ENCODE results near the gene PPP2R5C.
"Not testable (repeated sequence)": the region's sequence is repeated elsewhere in the genome, so short reads cannot be mapped to it uniquely, and the experiment has no call there.

The PPP2R5C gene

DNA sequence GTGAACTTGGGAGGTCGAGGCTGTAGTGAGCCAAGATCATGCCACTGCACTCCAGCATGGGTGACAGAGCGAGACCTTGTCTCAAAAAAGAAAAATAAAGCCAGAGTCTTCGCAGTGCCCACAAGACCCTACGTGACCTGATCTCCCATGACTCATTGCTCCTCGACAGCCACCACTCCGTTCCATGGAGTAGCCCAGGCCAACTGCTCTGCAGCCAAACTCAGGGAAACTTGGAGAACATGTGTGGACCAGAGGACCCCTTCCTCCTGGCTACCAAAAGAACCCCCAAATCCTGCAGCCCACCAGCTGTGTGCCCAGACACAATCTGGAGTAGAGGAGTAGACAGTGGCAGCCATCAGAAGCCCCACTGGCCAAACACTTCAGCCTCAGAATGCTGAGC is 32.1 kb upstream of the PPP2R5C start:
- TF ChIP-seq EZH2 (IDR thresholded peaks at IDR 0.05; ENCODE audit: borderline replicate concordance, low read depth, low read length, severe bottlenecking): no peak
- TF ChIP-seq, protein P1, sequence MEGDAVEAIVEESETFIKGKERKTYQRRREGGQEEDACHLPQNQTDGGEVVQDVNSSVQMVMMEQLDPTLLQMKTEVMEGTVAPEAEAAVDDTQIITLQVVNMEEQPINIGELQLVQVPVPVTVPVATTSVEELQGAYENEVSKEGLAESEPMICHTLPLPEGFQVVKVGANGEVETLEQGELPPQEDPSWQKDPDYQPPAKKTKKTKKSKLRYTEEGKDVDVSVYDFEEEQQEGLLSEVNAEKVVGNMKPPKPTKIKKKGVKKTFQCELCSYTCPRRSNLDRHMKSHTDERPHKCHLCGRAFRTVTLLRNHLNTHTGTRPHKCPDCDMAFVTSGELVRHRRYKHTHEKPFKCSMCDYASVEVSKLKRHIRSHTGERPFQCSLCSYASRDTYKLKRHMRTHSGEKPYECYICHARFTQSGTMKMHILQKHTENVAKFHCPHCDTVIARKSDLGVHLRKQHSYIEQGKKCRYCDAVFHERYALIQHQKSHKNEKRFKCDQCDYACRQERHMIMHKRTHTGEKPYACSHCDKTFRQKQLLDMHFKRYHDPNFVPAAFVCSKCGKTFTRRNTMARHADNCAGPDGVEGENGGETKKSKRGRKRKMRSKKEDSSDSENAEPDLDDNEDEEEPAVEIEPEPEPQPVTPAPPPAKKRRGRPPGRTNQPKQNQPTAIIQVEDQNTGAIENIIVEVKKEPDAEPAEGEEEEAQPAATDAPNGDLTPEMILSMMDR (IDR thresholded peaks at IDR 0.05; ENCODE audit: borderline replicate concordance, extremely low read depth, low read length, poor library complexity, severe bottlenecking): no peak

DNA sequence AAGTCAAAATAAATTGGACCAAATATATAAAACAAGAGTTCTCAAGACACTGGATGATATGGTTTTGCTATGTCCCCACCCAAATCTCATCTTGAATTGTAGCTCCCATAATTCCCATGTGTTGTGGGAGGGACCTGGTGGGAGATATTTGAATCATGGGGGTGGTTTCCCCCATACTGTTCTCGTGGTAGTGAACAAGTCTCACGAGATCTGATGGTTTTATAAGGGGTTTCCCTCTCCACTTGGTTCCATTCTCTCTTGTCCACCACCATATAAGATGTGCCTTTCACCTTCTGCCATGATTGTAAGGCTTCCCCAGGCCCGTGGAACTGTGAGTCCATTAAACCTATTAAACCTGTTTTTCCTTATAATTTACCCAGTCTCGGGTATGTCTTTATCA is 31.4 kb upstream of the PPP2R5C start:
- H3K4me1 ChIP-seq (ENCODE audit: insufficient read depth, low read length); H3K79me2 ChIP-seq (ENCODE audit: insufficient read depth, low read length); H3K27me3 ChIP-seq (ENCODE audit: insufficient read depth, low read length, poor library complexity); H3K36me3 ChIP-seq (ENCODE audit: insufficient read depth, low read length); DNase-seq; ATAC-seq (ENCODE audit: insufficient read depth, low read depth); H3K27ac ChIP-seq (ENCODE audit: low read length); H3K9me3 ChIP-seq (ENCODE audit: insufficient read depth, low read length, severe bottlenecking); H3K9ac ChIP-seq (ENCODE audit: low read depth, low read length); H2AFZ ChIP-seq (ENCODE audit: low read depth, low read length); H3K4me2 ChIP-seq (ENCODE audit: insufficient read depth, low read length); H4K20me1 ChIP-seq (ENCODE audit: insufficient read depth, low read length); H3K4me3 ChIP-seq (ENCODE audit: low read depth in 1 of 2, low read length in 2 of 2): not testable (repeated sequence)

More for the DNA sequence above, 32.1 kb upstream of the PPP2R5C start:
- no peaks in the 10 kb centered on the region for H3K9me3 ChIP-seq (ENCODE audit: insufficient read depth, low read length, severe bottlenecking)
- no peaks in the 10 kb centered on the region for H3K27me3 ChIP-seq (ENCODE audit: insufficient read depth, low read length, poor library complexity)
- H3K9ac ChIP-seq (ENCODE audit: low read depth, low read length): no peak overlapping the region
- H4K20me1 ChIP-seq (ENCODE audit: insufficient read depth, low read length): no peaks in the 10 kb centered on the region
- H3K4me3 ChIP-seq (ENCODE audit: low read depth in 1 of 2, low read length in 2 of 2): no peak overlapping the region
- no peaks in the 10 kb centered on the region for H3K79me2 ChIP-seq (ENCODE audit: insufficient read depth, low read length)
- H3K27ac ChIP-seq (ENCODE audit: low read length): no peak overlapping the region
- H2AFZ ChIP-seq (ENCODE audit: low read depth, low read length): no peak overlapping the region
- no peaks in the 10 kb centered on the region for H3K36me3 ChIP-seq (ENCODE audit: insufficient read depth, low read length)
- ATAC-seq (ENCODE audit: insufficient read depth, low read depth): no peak
- H3K4me2 ChIP-seq (ENCODE audit: insufficient read depth, low read length): no peak overlapping the region
- peaks cover 8% of the 10 kb centered on the region; the same call in 1 of the 2 replicates for H3K4me1 ChIP-seq (ENCODE audit: insufficient read depth, low read length)
- no peak for DNase-seq

DNA sequence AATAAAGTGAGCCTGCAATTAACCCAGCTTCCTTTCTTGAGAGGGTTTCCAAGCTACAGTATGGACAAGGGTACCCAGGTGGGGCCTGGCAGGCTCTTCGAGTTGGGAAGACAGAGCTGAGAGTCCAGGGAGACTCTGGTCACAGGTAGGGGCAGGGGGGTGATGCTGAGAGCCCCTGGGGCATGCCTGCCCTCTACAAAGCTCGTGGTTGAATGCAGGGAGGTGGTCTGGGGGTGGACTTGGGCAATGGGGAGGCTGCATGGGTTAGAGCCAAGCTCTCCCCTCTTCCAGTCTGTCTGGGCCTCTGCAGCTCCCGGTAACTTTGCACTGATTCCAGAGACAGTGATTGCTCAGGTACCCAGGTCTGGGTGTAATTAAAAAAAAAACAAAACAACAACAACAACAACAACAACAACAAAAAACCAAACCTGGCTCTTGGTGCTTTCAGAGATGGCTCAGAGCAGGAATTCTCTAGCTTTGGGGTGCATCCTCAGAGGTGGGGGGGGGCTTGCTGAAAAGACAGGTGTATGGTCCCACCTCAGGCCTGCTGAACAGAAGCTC is 30.8 kb upstream of the PPP2R5C start:
- Histone ChIP-seq H3K79me2 (ENCODE audit: insufficient read depth, low read length) (no peaks in the 10 kb centered on the region), H4K20me1 (ENCODE audit: insufficient read depth, low read length) (no peaks in the 10 kb centered on the region), H3K36me3 (ENCODE audit: insufficient read depth, low read length) (no peaks in the 10 kb centered on the region), H3K9ac (ENCODE audit: low read depth, low read length) (no peak overlapping the region), H3K4me3 (ENCODE audit: low read depth in 1 of 2, low read length in 2 of 2) (no peak overlapping the region), H2AFZ (ENCODE audit: low read depth, low read length) (no peak overlapping the region; the same call in 1 of the 2 replicates), H3K9me3 (ENCODE audit: insufficient read depth, low read length, severe bottlenecking) (no peaks in the 10 kb centered on the region), H3K27ac (ENCODE audit: low read length) (no peak overlapping the region), H3K27me3 (ENCODE audit: insufficient read depth, low read length, poor library complexity) (no peaks in the 10 kb centered on the region), H3K4me2 (ENCODE audit: insufficient read depth, low read length) (no peak overlapping the region), H3K4me1 (ENCODE audit: insufficient read depth, low read length) (peaks cover 8% of the 10 kb centered on the region; the same call in 1 of the 2 replicates)
- TF ChIP-seq, protein P1 (IDR thresholded peaks at IDR 0.05; ENCODE audit: borderline replicate concordance, extremely low read depth, low read length, poor library complexity, severe bottlenecking): no peak
- TF ChIP-seq EZH2 (IDR thresholded peaks at IDR 0.05; ENCODE audit: borderline replicate concordance, low read depth, low read length, severe bottlenecking): no peak
- no peak for ATAC-seq (ENCODE audit: insufficient read depth, low read depth)
- DNase-seq: no peak

DNA sequence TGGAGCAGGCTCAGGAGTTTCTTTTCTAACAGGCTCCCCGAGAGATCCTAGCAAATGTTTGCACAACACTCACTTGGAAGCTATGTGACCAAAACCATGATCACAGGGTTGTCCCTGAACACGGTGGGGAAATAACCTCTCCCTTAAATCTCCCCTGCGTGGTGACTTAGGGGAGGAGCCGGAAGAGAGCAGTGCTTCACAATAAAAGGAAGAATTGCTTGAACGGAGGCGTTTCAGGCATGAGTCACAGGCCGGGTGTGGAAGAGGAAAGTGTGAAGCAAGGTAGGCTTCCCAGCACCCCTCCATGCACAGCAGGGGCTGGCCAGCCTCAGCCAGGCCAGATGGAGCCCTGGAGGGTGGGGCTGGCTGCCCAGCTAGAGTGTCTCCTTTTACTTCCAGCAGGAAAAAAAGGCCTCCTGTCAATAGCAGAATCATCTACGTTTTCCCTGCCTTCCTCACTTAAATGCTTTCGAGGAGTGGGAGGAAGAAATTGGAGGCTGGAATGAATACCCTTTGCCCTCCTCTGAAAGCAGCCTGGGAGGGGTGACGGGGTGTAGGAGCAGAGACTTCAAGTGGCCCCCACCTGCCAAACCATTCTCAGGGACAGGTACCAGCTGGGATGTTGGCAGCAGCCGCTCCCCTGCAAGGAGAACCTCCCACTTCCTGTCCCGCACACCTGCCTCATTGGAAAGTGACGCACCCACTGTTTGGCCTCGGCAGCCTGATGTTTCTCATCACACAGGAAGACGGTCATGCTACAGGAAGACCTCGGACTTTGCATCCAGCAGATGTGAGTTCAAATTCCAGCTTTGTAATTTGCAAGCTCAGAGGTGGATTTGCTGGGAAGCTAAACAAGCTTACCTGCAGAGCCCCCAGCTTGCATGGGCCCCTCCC is 30.1 kb upstream of the PPP2R5C start:
- H4K20me1 ChIP-seq (ENCODE audit: insufficient read depth, low read length): no peaks in the 10 kb centered on the region
- no peaks in the 10 kb centered on the region for H3K79me2 ChIP-seq (ENCODE audit: insufficient read depth, low read length)
- ATAC-seq (ENCODE audit: insufficient read depth, low read depth) (peak; percentile 62), DNase-seq (peak; percentile 48)
- H3K27me3 ChIP-seq (ENCODE audit: insufficient read depth, low read length, poor library complexity): no peaks in the 10 kb centered on the region
- no peak overlapping the region for H2AFZ ChIP-seq (ENCODE audit: low read depth, low read length)
- H3K27ac ChIP-seq (ENCODE audit: low read length): no peak overlapping the region
- H3K4me2 ChIP-seq (ENCODE audit: insufficient read depth, low read length): no peak overlapping the region
- H3K4me1 ChIP-seq (ENCODE audit: insufficient read depth, low read length): peaks cover 8% of the 10 kb centered on the region; the same call in 1 of the 2 replicates
- H3K9me3 ChIP-seq (ENCODE audit: insufficient read depth, low read length, severe bottlenecking): no peaks in the 10 kb centered on the region
- no peak for TF ChIP-seq EZH2 (IDR thresholded peaks at IDR 0.05; ENCODE audit: borderline replicate concordance, low read depth, low read length, severe bottlenecking)
- TF ChIP-seq, protein P1 (IDR thresholded peaks at IDR 0.05; ENCODE audit: borderline replicate concordance, extremely low read depth, low read length, poor library complexity, severe bottlenecking): no peak
- no peak overlapping the region for H3K9ac ChIP-seq (ENCODE audit: low read depth, low read length)
- no peak overlapping the region for H3K4me3 ChIP-seq (ENCODE audit: low read depth in 1 of 2, low read length in 2 of 2)
- H3K36me3 ChIP-seq (ENCODE audit: insufficient read depth, low read length): no peaks in the 10 kb centered on the region

Data from DND-41 (cell line).